Measurements from ENCODE around the gene PTPRB.

DNA sequence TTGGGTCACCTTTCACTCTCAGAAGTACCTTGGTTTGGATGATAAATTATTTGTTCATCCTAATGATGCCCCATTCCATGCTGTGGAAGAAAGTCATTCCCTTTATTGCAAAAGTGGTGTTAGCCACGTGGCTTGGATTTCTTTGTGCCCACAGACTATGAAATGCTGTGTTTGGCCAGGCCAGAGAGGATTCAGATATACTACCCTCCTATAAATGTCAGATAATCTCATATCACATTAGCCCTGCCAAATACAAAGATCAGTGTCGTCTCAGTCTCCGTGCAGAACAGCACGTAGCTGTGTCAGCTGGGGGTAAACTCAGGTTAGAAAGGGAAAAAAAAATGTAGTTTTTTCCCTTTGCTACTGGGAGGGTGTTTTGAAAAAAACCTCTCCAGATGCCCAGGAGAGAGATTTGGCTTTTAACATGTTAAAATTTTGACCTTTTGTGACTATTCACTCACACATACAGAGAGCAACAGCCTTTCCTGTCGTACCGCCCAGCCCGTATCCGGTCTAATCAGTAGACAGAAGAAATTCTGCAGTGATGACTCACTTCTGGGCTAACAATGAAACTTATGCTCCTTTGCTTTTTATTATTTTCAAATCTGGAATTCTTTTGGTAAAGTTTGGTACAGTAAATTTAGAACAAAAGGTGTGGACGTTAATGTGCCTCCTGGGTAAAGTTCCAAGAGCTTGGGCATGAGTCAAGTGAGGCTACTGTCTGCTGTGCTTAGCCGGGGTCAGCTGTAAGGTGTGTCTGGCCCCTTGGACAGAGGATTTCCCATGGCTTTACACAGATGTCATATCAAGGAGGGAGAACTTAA, 8.5 kb upstream of the PTPRB start:
- TF ChIP-seq POLR2AphosphoS5 (IDR thresholded peaks at IDR 0.05) (peak; percentile 68 to 79), CTCF (IDR thresholded peaks at IDR 0.05) (no peak)
